ENCODE results near the gene ADORA2A.

The ADORA2A gene

DNA sequence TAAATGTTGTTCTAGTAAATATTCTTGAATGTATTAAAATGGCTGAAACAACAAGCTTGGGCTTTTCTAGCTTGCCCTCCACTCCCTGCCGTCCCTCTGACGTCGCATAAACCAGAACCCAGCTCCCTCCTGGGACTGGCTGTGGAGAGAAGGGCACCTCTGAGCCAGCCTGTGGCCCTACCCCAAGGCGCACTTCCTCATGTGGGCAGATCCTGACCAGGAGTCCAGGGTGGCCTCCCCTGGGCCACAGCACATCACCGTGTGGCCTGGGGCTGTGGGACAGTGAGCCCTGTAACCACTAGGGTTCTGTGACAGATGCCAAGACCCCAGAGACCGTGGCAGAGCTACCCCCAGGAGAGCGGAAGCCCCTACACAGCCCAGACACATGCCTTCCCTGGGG lies 10.2 kb upstream of the ADORA2A start:
- DNase-seq (ENCODE audit: low read depth in 4 of 4, low spot score in 1 of 4) = no peak

DNA sequence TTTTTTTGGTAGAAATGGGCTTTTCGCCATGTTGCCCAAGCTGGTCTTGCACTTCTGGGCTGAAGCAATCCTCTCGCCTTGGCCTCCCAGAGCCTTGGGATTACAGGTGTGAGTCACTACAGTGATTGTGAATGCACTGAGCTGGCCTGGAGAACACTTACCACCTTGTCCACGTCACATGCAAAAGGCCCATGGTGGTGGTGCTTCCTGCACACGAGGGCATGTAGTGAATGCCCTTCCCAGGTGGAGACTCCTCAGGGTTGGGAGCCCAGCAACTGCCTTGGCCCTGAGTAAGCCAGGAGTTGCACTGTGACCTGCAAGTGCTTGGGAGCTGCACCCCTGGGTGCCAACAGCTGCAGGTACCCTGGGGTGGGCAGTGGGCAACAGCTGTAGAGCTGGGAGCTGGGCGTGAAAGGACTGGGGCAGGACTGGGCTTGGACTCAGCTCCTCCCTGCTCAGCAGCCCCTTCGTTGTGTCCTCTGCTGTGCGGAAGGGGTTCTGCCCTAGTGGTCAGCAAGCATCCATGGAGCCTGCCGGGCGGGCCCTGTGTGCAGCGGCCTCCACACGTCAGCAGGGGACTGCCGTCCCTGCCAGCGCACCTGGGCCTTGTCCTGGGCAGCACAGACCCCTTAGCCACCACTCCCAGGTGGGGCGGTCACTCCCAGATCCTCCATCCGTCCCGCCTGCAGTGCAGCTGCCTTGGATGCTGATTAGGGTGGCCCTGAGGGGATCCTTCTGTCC lies 9.3 kb upstream of the ADORA2A start:
- no peak for DNase-seq (ENCODE audit: low read depth in 4 of 4, low spot score in 1 of 4)

DNA sequence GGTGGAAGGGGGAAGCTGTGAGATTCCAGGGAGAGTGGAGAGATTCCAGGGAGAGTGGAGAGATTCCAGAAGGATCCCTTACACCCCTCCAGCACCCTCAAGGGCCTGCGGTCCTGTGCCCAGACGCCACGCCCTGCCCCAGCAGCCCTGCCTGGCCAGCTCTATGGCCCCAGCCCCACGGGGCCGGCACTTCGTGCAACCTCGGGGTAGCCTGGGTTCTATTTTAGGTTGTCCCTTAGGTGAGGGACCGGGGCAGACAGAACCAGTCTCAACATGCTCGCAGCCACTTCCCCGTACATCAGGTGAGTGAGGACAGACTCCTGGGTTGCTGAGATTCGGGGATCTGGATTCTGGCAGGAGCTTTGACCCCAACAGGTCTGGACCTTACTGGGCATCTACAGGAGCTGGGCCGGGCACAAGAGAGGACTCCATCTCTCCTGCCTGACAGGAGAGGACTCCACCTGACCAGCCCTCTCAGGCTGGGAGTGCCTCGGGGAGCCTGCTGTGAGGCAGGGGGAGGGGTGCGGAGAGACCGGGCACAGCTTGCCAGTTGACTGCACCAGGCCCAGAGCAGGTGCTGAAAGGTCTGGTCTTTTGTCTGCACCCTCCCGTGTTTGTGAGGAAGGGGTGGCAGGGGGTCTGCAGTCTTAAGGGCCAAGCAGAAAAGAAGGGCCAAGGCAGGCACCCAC lies 8.5 kb upstream of the ADORA2A start:
- no peak for DNase-seq (ENCODE audit: low read depth in 4 of 4, low spot score in 1 of 4)

DNA sequence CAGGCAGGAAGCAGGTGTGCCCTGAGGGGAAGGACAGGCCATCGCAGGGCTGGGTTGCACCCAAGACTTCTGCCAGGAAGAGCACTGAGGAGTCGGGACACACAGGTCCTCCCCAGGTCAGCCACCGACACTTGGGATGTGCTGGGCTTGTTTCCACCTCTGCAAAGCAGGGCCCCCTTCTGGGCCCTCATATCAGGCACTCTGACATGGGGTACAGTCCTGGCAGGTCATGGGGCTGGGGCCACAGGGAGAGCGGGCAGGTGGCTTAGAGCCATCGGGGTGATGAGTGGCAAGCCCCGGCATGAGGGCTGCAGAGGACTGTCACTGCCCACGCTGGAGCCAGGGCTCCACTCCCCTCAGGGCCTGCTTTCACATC lies 7.9 kb upstream of the ADORA2A start:
- no peak for DNase-seq (ENCODE audit: low read depth in 4 of 4, low spot score in 1 of 4)

DNA sequence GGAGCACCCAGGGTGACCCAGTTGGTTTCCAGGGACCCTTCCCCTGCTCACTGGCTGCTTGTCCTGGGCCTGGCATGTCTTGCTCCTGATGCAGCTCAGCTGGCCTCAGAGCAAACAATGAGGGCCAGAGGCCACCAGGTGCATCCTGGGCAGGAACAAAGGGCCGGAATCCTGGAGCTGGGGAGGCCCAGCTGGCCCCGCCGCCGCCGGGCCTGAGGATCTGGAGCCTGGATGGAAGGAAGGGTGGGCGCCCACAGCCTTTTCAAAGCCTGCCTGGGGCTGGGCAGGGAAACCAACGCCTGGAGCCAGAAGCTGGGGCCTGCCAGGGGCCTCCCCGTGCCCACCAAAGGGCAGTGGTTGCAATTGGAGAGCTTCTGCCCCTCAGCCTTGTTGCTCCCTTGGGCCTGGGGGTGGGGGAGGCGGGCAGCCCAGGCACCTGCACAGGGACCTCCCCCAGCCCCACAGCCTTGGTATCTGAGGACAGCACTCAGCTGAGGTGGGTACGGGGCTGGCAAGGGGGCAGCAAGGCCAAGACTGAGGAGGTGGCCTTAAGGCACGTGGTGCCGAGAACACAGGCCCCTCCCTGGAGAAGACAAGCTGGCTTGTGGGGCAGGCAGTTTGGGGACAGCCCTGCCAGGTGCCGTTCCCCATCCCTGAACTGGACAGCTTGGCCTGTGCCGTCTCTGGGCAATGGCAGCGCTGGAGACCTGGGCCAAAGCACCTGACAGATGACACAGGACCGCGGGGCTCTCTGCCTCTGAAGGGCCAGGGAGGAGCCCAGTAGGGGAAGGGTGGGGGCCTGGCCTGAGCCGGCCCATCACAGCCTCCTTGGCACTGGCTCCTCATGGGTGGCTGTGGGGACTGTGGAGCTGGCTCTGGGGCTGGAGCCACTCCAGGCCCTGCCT lies 7.1 kb upstream of the ADORA2A start:
- no peak for DNase-seq (ENCODE audit: low read depth in 4 of 4, low spot score in 1 of 4)

DNA sequence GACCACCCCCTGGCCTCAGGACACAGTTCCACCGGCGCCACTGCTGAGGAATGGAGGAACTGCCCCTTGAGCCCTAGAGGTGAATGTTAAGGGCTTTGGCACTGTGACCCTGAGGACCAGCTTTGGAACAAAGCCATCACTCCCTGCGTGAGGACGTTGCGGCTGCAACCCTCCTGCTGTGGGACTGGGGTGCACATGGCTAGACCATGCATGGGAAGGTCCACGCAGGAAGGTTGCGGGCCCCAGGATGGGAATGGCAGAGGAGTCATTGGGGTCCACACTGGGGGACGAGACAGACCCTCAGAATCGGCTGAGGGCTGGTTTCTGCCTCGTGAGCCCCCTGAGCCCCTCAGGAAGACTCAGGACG lies 6.4 kb upstream of the ADORA2A start:
- DNase-seq (ENCODE audit: low read depth in 4 of 4, low spot score in 1 of 4) = no peak

DNA sequence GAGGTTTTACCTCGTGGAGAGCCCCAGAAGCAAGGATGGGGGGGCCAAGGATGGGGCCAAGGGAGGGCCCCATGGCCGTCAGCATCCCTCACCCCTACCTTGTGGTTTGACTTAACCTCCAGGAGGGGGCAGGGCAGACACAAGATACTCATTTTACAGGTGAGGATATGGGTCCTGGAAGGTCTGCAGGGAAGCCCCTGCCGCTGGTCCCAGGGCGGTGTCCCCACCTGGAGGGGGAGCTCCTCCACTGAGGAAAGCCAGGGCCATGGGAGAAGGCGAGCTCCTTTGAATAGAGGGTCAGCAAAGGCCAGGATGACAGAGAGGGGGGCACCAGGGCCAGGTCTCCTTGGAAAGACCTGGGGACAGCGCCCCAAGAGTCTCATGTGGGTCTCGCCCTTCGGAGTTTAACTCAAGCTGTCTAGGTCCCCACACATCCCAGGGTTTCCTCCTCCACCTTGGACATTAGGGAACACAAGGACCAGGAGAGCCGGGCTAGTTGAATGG lies 5.9 kb upstream of the ADORA2A start:
- no peak for DNase-seq (ENCODE audit: low read depth in 4 of 4, low spot score in 1 of 4)

DNA sequence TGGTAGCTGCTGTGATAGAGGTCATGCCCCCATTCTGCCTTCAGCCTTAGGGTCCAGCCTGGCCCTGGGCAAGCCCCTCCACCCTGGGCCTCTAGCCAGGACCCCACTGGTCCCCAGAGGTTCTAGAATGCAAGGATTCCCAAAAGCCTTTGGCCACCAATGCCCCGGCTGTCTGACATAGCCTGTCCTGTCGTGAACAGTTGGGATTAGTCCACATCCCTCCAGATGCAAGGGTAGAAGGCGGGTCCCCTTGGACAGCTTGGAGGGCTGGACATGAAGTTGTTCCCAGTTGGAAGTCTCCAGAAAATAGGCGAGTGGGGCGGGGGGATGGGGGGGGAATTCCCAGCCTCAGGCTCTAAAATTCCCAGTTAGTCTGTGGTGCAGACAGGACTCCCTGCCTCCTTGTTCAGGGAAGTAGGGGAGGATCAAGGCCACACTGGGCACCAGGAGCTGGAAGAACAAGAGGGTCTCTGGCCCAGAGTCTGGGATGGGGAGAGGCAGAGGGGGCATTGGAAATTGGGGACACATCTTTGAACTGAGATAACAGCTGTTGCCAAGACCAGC lies 5.2 kb upstream of the ADORA2A start:
- no peak for DNase-seq (ENCODE audit: low read depth in 4 of 4, low spot score in 1 of 4)

DNA sequence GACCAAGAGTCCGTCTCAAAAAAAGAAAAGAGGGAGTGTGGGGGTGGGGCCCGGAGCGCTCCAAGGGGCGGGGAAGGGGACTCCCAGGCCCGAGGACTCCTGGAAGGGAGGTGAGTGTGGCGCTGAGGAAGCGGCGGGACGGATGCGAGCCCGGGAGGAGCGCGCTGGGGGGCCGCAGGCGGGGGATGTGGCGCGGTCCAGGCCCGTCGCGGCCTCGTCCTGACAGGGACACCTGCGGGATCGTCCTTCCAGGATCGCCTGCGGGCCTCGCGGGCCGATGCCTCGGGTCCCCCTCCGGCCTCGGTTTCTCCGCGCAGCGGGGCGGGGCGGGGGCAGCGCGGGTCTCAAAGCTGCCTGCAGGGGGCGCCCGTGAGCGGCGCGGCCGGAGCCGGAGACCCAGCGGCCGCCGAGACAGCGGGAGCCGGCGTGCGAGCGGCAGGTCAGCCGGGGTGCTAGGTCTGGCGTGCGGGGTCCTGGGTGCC lies 3.8 kb upstream of the ADORA2A start:
- peak in 3 of 4 experiments; percentile 42 to 61 (median 53) for DNase-seq (ENCODE audit: low read depth in 4 of 4, low spot score in 1 of 4)

DNA sequence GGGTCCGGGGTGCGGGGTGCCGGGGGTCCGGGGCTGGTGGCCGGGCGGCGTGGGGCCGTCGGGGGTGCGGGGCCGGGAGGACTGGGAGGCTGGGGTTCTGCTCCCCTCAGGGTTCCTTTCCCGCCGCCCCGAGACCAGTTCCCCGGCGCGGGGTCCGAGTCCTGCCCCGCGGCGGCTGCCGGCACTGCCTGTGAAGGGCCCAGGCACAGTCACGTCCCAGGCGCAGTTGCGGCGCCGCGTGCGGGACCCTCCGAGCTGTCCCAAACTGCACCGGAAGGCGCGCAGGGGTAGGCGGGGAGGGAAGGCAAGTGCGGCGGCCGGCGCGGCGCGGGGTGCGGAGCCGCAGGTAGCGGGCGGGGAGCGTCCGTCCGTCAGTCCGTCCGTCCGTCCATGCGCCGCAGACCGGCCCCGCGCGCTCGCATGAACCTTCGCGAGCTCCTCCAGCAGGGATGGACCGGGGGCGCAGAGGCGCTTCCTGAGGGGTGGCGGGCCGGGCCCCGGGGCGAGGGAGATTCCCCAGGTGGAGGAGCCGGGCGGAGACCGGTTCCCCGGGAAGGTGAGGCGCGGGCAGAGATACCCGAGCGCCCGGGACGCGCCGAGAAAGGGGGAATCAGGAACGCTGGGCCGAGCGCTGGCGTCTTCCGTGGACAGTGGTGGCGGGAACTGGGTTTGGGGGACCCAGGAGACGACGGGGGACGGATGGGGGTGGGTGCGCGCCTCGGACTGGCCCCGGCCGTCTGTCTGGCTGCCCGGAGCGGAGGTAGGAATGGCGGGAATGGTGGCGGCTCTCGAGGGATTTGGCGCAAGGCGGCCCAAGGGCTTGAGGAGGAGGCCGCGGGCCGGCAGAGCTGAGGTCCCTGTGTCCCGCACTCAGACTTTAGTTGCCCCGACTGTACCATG lies 3.1 kb upstream of the ADORA2A start:
- DNase-seq (ENCODE audit: low read depth in 4 of 4, low spot score in 1 of 4) = peak in 1 of 4 experiments; percentile 40

DNA sequence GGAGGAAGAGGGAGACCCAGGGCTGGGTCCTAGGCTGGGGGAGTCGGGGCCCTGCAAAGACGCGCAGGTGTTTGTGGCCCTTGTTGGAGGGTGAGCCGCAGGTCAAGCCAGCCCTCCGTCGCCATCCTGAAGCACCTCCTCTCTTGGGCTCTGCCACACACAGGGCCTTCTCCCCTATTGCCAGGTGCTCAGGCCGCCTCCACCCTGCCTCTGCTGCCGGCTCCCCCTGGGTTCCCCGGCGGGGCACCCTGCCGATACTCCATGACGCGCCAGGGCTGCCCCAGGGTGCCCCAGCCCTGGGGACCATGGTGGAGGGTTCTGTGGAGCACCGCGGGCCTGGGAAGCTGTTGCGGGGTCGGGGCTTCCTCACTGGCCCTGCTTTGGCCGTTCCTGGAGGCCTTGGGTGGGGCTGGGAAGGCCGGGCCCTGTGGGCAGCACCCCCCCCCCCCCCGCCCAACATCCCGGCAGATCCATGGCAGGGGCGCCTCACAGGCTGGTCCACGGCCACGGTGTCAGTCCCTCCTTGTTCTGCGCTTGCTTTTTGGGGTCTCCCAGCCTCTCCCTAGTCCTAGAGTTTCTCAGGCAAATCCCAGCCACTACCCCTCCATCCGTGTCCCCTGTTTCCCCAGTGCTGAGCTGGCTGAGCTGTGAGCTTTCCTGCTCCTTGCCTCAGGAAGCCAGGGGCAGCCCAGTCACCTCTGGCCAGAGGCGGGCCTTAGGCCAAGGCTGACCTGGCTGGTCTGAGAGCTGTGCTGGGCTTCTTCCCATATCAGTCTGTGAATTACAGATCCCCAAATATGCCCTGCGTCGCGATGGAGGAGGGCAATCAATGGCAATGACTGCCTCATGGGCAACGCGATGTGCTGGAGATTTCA lies 2.3 kb upstream of the ADORA2A start:
- no peak for DNase-seq (ENCODE audit: low read depth in 4 of 4, low spot score in 1 of 4)

DNA sequence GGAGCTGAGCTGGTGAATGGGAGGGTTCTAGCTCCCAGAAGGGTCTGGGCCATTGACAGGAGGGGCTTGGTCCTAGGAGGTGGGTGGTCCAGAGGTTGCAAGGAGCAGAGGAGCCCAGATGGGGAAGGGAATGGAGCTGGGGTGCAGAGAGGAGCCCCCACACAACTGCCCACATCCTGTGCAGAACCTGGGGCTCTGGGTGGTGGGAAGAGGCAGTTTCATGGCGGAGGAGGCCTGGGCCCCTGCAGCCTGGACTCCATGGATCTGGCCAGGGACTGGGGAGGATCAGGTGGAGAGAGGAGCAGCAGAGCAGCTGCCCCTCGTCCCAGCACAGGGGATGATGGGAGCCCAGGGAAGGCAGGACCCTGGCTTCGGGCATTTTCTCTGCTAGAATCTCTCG lies 963 bp upstream of the ADORA2A start:
- DNase-seq (ENCODE audit: low read depth in 4 of 4, low spot score in 1 of 4) = no peak

DNA sequence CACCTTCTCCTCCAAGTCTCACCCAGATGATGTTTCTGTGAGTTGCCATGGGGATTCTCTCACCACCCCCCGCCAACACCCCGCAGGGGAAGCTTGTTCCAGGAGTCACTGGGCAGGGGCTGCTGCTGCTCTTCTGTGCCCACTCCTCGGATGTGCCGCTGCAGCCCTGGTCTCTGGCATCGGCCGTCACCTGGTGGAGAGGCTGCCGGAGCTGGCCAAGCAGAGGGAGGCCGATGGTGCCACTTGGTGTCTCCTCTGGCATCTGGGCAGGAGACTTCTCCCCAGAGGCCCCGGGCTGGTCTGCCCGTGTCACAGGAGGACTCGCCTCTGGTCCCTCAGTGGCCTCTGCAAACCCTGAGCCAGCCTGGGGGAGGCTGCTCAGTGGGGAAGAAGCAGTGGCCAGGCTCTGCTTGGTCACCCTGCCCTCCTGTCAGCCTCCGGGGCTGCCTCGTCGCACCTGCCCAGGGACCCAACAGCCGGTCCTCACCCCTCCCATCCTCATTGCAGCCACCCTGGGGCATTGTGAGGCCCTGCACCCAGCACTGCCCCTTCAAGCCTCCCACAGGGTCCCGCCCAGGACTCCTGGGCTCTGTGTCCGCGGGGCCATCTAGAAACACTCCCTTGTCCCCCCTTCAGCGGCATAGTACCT lies 424 bp upstream of the ADORA2A start:
- DNase-seq (ENCODE audit: low read depth in 4 of 4, low spot score in 1 of 4) = no peak

DNA sequence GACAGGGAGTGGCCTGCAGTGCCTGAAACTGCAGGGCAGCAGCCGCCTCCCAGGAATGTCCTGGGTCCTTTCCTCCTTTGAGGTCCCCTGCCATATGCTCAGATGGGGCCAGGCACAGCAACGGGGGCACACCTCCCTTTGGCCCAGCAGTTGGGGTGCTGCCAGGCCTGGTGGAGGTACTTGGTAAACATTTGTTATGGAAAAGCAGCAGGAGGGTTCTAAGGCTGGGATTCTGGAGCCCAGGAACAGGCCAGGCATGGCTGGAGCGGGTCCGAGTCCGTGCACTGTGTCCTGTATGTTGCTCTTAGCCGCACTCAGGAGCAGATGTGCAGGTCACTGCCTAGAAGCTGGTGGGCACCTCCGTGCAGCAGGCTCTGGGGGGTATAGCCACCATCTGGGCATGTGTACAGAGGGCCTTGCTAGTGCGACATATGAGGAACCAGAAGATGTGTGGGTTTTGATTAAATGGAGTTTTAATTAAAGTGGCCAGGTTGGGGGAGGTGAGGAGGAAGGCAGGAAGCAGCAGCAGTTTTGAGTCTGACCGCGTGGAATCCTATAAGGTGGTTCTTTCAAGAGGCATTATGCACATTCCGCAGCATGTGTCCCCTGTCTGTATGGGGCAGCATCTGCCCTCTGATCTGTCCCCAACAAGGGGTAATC lies 1.5 kb downstream of the ADORA2A start:
- no peak for DNase-seq (ENCODE audit: low read depth in 4 of 4, low spot score in 1 of 4)

DNA sequence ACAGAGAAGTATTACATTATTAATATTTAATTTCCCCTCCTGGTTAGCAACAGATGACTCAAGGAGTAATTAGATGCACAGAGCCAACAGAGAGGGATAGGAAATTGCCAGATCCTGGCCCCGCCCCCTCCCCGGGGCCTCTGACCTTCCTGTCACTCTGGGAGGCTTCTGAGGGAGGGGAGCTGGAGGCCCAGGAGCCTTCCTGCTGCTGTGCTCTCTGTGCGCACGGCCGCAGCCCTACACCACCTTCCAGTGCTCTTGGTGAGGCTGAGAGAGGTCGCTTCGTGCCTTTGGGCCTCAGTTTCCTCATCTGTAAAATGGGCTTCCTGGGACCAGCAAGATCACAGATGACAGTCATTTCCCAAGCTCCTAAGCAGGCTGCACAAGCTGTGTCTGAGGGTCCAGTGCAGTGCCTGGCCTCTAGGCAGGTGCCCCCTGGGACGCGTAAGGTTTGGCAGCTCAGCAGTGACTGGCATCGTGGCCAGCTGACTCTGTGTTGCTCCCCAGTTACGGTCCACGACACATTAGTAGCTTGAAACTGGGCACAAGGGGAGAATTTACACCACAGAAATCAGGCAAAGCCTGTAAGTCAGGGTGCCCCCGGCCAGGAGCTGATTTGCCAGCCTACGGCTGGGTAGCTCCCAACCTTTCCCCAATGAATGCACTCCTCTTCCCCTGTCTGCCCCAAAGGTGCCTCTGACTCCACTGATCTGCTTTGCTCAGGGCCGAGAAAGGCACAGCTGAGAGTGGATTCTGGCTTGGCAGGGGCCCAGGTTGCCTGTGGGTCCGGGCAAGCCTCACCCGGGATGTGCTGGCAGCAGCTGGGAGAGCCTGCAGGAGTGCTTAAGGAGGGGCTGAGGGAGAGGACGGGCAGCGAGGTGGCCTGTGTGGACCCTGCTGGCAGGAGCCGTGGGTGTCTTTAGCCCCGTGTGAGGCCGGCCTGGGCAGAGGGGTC lies 2.3 kb downstream of the ADORA2A start:
- DNase-seq (ENCODE audit: low read depth in 4 of 4, low spot score in 1 of 4) = peak in 2 of 4 experiments; percentile 62 to 81

DNA sequence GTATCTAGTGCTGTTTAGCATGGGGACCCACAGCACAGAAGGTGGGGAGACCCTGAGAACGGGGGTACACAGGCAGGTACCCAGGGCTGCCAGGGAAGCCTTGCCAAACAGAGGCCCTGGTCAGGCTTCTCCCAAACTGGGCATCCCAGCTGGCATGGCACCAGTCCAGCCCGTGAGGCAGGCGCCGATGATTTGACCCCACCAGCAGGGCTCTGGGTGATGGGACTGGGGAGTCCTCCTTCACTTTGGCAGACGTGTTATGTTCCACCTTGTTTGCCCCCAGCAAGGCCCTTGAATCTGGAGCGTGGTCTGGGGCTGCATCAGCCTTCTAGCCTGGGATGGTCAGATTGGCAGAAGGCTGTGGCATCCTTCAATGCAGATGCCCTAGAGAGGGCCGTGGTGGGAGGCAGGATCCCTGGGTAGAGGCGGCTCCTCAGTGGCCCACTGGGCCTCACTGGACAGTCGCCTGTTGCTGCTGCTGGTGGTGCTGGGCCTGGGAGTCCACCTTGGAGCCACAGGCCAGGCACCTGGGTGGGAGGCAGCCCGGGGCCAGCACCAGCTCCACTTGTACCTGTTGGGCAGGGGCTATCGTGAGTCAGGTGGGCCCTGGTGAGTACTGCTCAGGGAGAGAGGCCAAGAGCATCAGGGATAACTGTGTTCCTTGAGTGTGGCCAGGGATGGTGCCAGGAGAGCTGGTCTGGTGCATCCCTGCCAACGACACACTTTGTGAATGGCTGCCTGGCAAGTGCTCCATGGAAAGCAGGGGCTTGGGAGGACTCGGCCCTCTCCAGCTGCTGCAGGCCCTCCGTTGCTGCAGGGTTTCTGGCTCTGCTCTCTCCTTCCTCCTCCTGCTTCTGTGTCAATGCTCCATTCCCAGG lies 3.3 kb downstream of the ADORA2A start:
- no peak for DNase-seq (ENCODE audit: low read depth in 4 of 4, low spot score in 1 of 4)

Measured in stimulated activated CD4-positive, alpha-beta T cell treated with anti-CD3 and anti-CD28 coated beads, Interleukin-1b, Interleukin-23, amount 100 ng/mL, for 24 hours (primary cell).